HG02970 (cell line): ENCODE results near the gene SLC38A9.
"Not testable (repeated sequence)": the region's sequence is repeated elsewhere in the genome, so short reads cannot be mapped to it uniquely, and the experiment has no call there.

Source experiments
- ATAC-seq: cut with Tn5 transposase; IDR thresholded peaks from one replicate; pipeline ENCODE4 v1.9.1; 2021; ENCODE audit warnings: mild to moderate bottlenecking, moderate library complexity, moderate number of reproducible peaks; ENCODE audit not compliant: unreplicated experiment, low FRiP score

Gene SLC38A9

DNA sequence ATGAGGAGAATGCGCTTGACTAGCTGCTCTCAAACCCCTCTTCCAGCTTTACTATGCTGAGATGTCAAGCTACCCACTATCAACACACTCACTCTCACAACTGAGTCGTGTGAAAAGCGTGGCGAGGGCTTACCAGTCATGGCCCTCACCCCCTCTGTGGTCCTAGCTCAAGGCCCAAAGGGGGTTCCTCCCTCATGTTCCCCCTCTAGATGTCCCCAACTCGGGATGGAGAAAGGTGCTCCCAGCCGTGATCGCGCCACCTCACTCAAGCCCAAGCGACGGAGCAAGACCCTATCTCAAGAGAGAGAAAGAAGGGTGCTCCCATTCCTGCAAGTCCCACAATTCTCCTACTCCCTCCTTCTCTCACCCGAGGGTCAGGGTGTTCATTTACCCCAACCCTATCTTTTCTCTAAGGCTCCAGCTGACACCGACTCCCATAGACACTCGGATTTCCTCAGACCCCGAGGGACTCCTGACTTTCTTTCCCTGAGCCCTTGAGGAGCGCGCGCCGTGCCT, 559 bp downstream of the SLC38A9 start:
- no peak for ATAC-seq

DNA sequence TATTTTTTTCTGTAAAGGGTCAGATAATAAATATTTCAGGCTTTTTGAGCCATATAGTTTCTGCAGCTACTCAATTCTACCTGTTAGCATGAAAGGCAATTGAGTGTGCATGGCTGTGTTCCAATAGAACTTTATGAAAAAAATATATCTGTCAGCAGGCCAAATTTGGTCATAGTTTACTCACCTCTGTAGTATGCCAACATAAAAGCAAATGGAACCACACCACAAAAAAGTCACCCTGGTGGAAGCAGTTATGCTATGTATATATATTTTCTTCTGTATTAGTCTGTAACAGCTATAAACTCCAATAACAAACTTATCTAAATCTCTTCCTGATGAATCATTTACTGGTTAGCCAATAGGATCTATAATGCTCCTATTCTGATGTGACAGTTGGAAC, 3.4 kb downstream of the SLC38A9 start:
- ATAC-seq, result no peak

DNA sequence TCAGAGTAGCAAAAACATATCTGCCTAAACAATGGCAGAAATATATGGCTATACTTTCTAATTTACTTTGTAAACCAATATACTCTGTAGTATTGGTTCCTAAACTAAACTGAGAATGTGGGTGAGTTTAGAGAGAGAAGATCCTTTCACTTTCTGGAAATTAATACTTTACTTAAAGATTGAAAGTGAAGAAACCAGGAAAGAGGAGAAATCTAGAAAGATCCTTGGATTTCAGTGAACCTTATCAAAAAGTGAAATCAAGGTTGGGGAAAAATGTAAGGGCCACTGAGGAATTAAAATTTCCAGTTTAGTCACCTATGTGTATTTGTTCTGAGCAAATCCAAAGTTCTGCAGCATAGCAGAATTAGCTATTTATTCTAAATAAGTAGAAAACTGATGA, 5.9 kb downstream of the SLC38A9 start:
- no peak for ATAC-seq

DNA sequence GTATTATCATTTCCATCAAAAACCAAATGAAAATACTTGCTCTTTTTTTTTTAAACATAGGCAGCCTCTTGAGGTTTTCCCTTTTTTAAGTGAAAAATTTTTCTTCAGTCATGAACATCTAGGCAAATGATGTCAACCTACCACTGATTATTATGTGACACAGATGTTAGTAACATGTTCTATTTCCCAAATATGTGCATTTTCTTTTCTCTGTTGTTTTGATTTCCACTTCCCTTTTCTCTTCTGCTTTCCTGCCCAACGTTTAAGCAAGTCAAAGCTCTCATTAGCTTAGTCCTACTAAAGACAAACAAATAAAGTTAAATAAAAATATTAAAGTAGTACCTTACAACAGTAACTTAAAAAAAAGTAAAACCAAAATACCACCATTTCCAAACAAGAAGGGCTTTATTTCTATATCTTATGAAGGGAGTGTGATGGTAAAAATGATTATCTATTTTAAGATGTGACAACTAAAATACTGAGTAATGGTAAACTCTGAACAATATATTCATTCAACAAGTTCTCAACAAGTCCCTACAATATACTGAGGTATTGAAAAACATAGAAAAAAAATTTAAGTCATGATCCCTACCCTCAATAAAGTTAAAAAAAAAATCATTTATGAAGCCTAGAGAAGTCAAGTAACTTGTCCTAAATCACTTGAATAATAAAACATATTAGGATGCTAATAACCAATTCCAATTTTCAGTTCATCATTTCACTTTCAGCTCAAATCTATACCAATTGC, 9.4 kb downstream of the SLC38A9 start:
- ATAC-seq, result no peak

DNA sequence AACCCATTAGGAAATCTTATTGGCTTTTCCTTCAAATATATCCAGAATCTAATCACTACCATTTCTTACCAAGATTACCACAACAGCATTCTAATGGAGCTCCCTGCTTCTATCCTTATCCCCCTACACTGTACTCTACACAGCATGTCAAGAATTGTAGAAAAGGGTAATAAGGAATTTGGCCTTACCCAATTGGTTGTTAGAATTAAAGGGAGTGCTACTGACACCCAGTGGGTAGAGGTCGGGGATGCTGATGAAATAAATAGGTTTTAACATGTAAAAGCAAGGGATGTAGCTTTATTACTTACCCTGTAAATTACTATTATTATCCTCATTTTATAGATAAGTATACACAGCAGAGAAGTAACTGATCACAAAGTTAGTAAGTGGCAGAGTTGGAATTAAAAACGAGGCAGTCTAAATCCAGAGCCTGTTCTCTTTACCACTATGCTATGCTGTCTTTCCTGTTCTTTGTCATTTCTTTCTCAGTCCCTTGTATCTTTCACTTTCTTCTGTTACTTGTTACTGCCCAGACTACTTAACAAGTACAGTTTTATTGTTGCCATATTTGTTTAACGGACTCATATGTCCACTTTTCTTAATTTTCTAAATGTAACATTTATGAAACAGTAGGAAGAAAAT, 10.5 kb downstream of the SLC38A9 start:
- no peak for ATAC-seq

DNA sequence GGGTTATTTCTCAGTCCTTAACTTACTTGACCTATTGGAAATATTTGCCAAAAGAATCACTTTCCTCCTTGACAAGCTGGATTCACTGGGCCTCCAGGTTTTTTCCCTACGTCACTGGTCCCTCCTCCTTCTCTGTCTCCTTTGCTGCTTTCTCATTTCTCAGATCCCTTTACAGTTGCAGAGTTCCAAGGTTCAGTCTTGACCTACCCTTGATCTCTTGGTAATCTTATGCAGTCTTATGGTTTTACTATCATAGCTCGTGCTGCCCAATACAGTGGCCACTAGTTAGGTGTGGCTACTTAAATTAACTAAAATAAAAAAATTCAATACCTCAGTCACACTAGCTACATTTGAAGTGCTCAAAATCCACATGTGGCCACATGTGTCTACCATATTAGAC, 11.4 kb downstream of the SLC38A9 start:
- ATAC-seq, result no peak

DNA sequence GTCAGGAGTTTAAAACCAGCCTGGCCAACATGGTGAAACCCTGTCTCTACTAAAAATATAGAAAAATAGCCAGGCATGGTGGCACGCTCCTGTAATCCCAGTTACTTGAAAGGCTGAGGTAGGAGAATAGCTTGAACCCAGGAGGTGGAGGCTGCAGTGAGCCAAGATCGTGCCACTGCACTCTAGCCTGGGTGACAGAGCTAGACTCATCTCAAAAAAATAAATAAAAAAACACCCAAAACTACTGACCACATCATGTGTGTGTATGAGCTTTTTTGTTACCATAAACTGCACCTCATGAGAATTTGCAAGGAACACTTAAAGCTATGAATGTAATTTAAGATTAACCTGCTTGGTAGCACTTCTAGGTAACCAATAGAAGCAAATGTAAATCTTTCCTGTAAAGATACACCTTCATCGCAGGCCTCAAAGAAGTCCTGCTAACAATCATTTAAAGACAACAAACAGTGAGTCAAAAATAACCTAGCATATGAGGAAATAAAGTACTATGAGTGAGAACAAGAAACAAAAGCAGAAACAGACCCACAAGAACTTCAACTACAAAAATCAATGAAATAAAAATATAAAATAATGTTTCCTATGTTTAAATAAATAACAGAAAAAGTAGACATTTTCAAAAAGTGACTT, 13.0 kb downstream of the SLC38A9 start:
- no peak for ATAC-seq

DNA sequence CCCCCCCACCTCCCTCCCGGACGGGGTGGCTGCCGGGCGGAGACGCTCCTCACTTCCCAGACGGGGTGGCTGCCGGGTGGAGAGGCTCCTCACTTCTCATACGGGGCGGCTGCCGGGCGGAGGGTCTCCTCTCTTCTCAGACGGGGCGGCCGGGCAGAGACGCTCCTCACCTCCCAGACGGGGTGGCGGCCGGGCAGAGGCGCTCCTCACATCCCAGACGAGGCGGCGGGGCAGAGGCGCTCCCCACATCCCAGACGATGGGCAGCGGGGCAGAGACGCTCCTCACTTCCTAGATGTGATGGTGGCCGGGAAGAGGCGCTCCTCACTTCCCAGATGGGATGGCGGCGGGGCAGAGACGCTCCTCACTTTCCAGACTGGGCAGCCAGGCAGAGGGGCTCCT, 15.4 kb downstream of the SLC38A9 start:
- not testable (repeated sequence) for ATAC-seq

DNA sequence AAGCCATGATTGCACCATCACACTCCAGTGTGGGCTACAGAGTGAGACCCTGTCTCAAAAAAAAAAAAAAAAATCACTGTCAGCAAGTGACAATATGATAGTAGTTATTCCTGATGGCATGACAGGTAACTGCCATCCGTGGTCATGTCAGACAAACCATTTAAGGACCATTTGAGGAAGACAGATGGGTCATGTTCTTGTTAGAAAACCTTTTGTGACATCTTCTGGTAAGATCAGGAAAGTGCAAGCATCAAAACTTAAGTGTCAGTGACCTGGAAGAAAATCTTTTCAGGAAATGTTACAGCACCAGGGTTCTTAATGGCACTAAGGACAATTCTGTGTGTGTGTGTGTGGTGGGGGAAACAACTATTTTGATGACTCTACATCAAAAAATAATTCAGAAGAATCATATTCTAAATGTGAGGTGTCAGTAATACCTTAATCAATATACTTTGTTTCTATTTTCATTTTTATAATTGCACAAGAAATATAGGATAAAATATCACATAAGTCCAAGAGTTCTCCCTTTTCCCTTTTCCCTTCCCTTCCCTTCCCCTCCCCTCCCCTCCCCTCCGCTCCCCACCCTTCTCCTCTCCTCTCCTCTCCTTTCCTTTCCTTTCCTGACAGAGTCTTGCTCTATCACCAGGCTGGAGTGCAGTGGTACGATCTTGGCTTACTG, 17.8 kb downstream of the SLC38A9 start:
- ATAC-seq, result no peak

DNA sequence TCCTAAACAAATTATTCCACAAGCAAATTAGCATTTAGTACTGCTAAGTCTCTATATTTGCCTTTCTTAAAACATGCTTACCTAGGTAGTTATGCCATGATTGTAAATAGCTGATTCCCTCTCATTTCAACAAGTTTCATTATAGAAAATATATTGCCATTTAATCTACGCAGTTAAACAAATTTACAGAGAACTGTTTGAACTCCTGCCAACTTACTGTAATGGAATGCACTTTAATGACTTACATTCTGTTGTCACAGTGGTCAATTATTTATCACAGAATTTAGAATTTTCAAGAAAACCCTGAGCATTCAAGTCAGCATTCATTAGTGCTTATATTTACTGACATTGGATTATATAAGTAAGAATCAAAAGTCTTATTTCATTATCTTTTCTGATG, 19.6 kb downstream of the SLC38A9 start:
- no peak for ATAC-seq

DNA sequence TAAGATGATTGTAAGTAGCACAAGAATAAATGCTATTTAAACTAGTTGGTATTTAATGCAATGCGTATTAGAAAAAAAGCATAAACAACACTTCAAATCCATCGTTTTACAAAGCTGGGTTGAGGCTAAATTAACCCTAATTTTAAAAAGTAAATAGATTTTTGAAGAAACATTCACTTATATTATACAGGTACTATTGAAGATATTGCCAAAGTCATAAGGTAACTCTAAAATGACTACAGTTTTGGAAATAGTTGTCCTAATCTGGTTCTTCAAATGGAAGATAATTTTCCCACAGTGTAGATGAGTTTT, 20.1 kb downstream of the SLC38A9 start:
- ATAC-seq, result no peak

DNA sequence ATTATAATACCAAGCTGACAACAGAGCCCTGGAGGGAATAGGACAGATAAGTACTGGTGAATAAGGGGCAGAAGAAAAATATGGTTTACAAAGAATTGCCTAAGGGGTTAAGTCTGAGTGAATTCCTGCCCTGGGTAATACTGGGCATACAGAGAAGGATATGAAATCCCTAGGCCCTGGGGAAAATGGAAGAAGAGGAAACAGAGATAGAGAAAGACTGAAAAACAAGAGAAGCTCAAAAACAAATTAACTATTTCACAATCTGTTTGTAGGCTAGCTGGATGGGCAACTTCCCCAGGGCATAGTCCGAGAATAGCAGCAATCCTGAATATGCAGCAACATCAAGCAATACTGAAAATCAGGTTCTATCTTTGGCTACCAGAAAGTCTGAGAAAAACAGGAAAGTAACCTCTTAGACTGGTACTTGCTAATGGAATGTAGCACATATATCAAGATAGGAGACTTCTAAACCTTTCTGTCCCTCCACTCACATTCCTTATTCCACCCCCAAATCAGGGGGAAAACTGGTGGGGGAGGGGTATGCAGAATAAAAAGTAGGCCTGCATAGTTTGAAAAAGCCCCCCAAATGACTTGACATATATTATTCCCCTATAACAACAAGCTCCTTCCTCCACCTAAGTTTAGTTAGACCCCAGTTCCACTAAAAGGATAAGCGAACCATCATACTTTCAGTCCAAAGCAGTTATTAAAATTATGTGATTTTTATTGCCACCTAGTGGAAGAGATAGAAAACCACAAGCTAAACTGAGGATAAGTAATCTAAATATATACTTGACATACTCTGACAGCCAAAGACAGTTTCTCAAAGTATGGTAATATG, 20.6 kb downstream of the SLC38A9 start:
- ATAC-seq, result no peak

DNA sequence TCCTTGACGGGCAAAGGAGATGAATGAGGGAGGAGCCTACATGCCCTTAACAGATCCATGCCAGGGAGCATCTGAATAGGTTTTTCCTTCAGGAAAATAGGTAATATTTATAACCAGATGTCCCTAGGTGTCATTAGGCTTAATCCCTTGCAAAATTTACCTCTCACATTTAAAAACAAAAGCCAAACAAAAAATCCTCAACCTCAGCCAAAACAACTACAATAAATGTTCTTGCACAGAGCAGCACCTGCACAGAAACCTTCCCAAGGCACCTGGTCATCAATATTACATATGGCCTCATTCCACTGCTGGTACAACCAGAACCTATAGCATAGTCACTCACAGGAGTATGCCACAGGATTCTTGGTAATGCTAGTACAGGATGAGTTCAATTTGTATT, 30.1 kb downstream of the SLC38A9 start:
- ATAC-seq, result no peak

DNA sequence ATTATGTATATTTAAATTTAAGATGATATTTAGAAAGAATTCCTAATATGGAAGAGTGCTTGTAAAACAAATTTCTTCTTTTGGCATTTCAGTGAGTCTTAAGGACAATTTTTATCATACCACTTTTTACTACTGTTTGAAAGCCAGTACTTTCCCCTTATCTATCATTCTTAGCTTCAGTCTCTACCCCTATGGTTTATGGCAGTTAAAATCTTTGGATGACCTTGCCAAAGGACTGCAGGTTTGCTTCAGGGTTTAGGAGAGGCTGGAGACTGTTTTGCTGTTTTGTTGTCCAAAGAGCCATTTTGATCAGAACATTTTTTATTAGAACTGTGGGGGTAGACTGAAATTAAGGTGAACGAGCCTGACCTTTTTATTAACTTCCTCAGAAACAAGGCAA, 30.8 kb downstream of the SLC38A9 start:
- no peak for ATAC-seq

DNA sequence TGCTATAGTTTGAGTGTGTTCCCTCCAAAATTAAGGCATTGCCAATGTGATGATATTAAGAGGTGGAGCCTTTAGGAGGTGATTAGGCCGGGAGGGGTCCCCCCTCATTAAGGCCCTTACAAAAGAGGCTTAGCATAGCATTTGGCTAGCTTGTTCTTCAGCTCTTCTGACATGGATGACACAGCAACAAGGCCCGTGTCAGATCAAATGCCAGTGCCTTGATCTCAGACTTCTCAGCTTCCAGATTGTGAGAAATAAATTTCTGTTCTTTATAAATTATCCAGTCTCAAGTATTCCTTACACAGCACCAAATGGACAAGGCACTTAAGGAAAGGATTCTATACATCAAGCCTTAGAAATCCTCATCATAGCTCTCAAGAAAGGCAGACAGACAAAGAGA, 31.8 kb downstream of the SLC38A9 start:
- ATAC-seq, result no peak

DNA sequence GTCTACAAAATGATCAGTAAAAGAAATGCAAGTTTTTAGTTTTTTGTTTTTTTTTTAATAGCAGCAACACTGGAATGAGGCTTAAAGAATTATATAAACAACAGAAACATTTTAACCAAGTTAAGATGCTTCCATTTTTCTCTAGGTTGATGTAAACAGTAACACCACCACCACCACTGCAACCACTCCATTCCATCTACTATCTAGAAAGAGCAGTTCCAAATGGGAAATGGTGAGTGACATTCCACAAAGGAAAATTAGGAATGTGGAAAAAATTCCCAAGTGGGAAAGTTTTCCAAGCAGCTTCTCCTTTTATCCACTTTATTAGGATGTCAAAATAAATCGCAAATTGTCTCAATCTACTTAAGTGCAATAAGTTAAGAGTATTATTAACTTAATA, 32.6 kb downstream of the SLC38A9 start:
- ATAC-seq, result no peak

DNA sequence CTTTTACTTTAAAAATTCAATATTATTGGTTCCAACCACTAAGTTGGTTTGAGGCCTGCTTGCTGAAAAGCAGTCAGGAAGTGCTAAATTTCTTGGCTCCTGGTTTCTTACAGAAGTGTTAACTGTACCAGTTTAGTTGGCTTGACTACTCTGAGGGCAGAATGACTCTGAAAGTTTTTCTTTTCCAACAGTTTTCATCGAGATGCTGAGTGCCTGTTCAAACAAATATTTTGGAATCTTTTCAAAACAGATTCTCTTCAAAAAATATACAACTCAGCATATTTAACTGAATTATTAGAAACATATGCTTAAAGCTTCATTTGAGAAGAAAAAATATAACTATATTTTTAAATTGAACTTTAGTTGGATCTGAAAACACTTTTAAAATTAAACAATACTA, 37.0 kb downstream of the SLC38A9 start:
- no peak for ATAC-seq

DNA sequence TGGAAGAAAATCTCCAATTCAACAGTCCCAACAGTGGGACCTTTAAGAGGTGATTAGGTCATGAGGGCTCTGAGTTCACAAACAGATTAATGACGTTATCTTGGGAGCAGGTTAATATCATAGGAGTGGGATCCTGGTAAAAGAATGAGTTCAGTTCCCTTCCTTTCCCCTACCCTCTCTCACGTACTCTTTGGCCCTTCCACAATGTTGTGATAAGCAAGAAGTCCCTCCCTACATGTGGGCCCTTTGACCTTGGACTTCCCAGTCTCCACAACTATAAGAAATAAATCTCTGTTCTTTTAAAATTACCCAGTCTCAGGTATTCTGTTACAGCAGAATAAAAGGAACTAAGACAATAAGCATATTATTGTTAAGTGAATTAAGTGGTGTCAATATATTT, 37.8 kb downstream of the SLC38A9 start:
- no peak for ATAC-seq

DNA sequence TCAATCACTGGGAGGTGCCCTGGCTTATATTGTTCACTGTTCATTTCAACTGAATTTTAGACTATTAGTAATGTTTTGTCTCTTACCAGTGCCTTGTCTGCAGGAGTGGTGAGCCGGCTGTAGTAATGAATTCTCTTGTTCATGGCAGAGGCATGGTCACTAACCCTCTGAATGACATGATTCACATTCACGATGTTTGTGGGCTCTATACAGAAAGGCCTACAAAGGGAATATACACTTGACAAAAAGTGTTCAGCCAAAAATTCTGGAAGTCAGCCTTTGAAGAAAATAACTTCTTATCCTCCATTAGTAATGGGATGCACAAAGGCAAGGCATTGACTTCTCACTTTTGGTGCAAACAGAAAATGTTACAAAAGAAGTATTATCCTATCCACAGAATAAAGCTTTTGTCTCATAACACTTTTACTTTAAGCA, 39.6 kb downstream of the SLC38A9 start:
- no peak for ATAC-seq

DNA sequence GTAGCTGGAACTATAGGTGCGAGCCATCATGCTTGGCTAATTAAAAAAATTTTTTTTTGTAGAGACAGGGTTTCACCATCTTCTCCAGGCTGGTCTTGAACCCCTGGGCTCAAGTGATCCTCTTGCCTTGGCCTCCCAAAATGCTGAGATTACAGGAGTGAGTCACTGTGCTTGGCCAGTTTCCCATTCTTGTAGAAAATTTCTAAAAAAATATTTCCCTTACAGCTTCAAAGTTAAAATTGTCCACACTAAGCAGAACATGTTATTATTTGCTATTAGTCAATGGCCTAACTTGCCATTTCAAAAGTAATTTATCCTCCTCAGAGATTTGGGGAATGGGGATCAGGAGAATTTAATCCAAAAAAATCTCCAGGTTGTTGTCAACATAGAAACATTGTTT, 40.1 kb downstream of the SLC38A9 start:
- ATAC-seq, result no peak
